T-helper 17 cell (primary cell): ENCODE data around the gene SERPINB12. TPM values are rescaled to one million over a fixed set of nuclear protein-coding genes. Genes with fewer than 3 reads are reported as not detected.

Source experiments
- ATAC-seq: fragments of 150-1000 bp; cut with Tn5 transposase; 2 replicates; pipeline ENCODE4 v1.10.0; 2021; ENCODE audit warnings: mild to moderate bottlenecking, moderate library complexity
- DNase-seq, 3 donors: peaks; one replicate each; pipeline versions ENCODE4 v3.0.0 to v3.0.0-alpha.2; 2020 to 2021
- H3K9me3 ChIP-seq: one replicate; pipeline ENCODE4 v1.7.0; 2013; ENCODE audit warnings: low read length, mild to moderate bottlenecking; ENCODE audit not compliant: control insufficient read depth, poor library complexity, severe bottlenecking
- H3K27ac Mint-ChIP-seq: one replicate; pipeline ENCODE4 v1.8.0; 2022; ENCODE audit warnings: mild to moderate bottlenecking, moderate library complexity, mixed read lengths
- H3K27me3 Mint-ChIP-seq: one replicate; pipeline ENCODE4 v1.8.0; 2022; ENCODE audit warnings: mixed read lengths
- H3K36me3 Mint-ChIP-seq: one replicate; pipeline ENCODE4 v1.8.0; 2022; ENCODE audit warnings: low read depth, mixed read lengths
- H3K4me1 Mint-ChIP-seq: one replicate; pipeline ENCODE4 v1.8.0; 2022; ENCODE audit warnings: mild to moderate bottlenecking, mixed read lengths
- H3K4me3 Mint-ChIP-seq: one replicate; pipeline ENCODE4 v1.8.0; 2022; ENCODE audit warnings: mild to moderate bottlenecking, moderate library complexity, mixed read lengths
- total RNA-seq, 4 donors: library from RNA in 2 of 4; stranded (reverse) in 2 of 4; gene quantifications; one replicate each; pipeline ENCODE4 v1.2.3 and lab custom pipeline; 2022 to 2026

The SERPINB12 gene
- total RNA-seq, 2 donors from 2014 or later: not detected

GRCh38 chr18:63527251-63527650, 14.9 kb upstream of the SERPINB12 start:
- ATAC-seq: no peak
- no peaks in the 10 kb centered on the region for H3K9me3 ChIP-seq
- Mint-ChIP-seq H3K27ac (no peak overlapping the region), H3K4me3 (no peak overlapping the region), H3K27me3 (peaks cover 38% of the 10 kb centered on the region), H3K4me1 (no peaks in the 10 kb centered on the region), H3K36me3 (peaks cover 3% of the 10 kb centered on the region)
- no peak for DNase-seq

DNA sequence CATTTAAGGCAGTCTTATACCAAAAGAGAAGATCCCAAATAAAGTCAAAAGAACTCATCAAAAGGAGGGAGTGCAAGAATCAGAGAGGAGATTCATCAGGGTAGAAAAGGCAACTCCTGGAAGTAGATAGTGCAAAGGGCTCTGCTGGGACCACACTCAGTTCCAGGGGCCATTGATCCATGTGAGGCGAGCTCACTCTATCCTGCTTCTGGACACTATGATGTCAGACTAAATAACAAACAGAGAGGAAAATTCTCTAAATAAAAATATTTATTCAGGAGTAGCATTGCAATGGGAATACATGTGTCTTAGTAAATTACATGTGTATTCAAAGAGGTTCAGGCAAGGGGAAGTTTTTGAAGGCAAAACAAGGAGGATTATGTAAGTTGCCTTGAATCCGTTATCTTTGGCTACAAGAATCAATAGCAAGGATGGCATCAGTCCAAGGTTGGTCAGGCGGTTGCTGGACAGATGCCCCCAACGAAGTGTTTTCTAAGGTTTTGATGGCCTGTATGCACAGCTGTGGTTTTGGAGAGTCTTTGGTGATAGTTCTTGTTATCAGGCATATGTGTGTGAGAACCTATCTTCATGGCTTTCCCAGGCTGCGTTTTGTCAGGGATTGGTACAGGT, 13.2 kb upstream of the SERPINB12 start:
- DNase-seq (no peak), ATAC-seq (no peak)
- Mint-ChIP-seq H3K4me1 (no peaks in the 10 kb centered on the region), H3K27me3 (peaks cover 38% of the 10 kb centered on the region), H3K4me3 (no peak overlapping the region), H3K36me3 (no peaks in the 10 kb centered on the region), H3K27ac (no peak overlapping the region)
- no peaks in the 10 kb centered on the region for H3K9me3 ChIP-seq

DNA sequence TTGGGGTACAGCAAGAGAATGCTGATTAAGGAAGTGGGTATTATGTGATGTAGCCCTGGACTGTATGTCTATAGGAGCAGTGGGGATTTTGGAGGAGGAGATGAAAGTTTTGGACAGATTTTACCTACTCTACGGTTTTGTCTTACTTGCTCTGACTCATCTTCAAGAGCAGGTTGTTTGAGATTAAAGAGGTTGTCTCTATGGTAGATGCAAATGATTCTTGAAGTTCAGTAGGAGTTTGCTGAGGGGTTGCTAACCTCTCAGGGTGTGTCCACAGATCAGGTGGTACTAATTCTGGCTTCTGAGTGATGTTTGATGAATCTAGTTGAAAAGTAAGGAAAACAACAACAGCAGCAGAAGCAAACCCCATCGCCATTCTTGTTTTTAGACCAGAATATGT, 9.7 kb upstream of the SERPINB12 start:
- Mint-ChIP-seq H3K27ac (no peak overlapping the region), H3K4me1 (peaks cover 3% of the 10 kb centered on the region), H3K4me3 (no peak overlapping the region), H3K27me3 (peaks cover 42% of the 10 kb centered on the region), H3K36me3 (no peaks in the 10 kb centered on the region)
- H3K9me3 ChIP-seq: no peaks in the 10 kb centered on the region
- ATAC-seq (no peak), DNase-seq (no peak)

DNA sequence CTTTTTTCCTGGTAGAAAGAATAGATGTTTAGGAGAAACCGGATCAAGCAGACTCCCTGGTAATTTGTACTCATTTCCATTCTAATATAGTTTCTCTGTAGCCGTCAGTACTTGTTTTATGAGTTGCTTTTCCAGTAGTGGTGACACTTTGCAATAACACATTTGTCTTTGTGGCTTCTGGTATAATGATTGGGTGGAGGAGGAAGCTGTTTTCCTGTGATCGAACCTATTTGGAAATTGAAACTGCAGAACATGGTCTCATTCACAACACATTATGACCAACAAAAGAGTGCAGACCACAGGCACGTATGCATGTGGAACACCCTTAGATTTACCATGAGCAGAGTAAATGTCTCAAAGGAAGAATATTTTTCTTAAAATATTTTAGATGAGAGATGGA, 7.6 kb upstream of the SERPINB12 start:
- ATAC-seq: no peak
- H3K27me3 Mint-ChIP-seq: peaks cover 40% of the 10 kb centered on the region
- no peak for DNase-seq
- no peak overlapping the region for H3K4me3 Mint-ChIP-seq
- no peaks in the 10 kb centered on the region for H3K9me3 ChIP-seq
- H3K27ac Mint-ChIP-seq: no peak overlapping the region
- H3K4me1 Mint-ChIP-seq: peaks cover 3% of the 10 kb centered on the region
- H3K36me3 Mint-ChIP-seq: no peaks in the 10 kb centered on the region

DNA sequence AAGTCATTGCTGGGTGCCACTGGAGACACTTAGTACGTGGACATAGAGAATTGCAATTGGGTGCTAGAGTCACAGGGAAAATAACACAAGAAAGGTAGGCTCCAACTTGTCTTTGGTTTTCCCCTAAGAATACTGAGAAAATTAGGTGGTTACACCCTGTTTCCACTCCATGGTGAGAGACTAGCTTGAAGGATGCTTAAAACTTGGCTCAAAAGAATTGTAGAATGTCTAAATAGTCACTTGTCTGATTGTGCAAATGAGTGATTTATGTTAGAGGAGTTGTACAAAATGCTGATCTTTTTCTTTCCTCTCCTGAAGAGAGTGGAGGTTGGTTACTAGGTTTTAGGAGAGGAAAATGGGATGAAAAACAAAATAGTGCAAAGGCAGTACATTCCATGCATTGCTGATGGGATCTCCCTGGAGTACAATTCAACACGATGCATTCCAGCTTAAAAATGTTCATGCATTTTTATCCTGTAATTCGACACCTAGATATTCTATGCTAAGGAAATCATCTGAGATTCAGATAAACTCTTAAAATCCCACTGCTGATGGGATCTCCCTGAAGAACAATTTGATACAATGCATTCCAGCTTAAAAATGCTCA, 2.2 kb upstream of the SERPINB12 start:
- Mint-ChIP-seq H3K4me1 (no peaks in the 10 kb centered on the region), H3K4me3 (no peak overlapping the region), H3K27me3 (peaks cover 43% of the 10 kb centered on the region), H3K36me3 (no peaks in the 10 kb centered on the region), H3K27ac (no peak overlapping the region)
- DNase-seq: no peak
- ATAC-seq: no peak
- no peaks in the 10 kb centered on the region for H3K9me3 ChIP-seq

- no peaks in the 10 kb centered on the region for H3K9me3 ChIP-seq
- no peak overlapping the region for H3K27ac Mint-ChIP-seq
- ATAC-seq (no peak), DNase-seq (no peak)
- H3K4me1 Mint-ChIP-seq: no peaks in the 10 kb centered on the region
- H3K4me3 Mint-ChIP-seq: no peak overlapping the region
- H3K36me3 Mint-ChIP-seq: no peaks in the 10 kb centered on the region
- peaks cover 45% of the 10 kb centered on the region for H3K27me3 Mint-ChIP-seq
These were observed 1.8 kb downstream of the SERPINB12 start for GRCh38 chr18:63544017-63544416.

- Mint-ChIP-seq H3K4me1 (no peaks in the 10 kb centered on the region), H3K4me3 (no peak overlapping the region), H3K27me3 (peaks cover 40% of the 10 kb centered on the region), H3K36me3 (no peaks in the 10 kb centered on the region), H3K27ac (no peak overlapping the region)
- no peak for DNase-seq
- no peak for ATAC-seq
- H3K9me3 ChIP-seq: no peaks in the 10 kb centered on the region
These were observed 2.8 kb downstream of the SERPINB12 start for GRCh38 chr18:63545000-63545399.

GRCh38 chr18:63550068-63550467, 7.9 kb downstream of the SERPINB12 start:
- H3K27me3 Mint-ChIP-seq: peaks cover 24% of the 10 kb centered on the region
- no peaks in the 10 kb centered on the region for H3K9me3 ChIP-seq
- no peaks in the 10 kb centered on the region for H3K4me1 Mint-ChIP-seq
- no peak for DNase-seq
- no peak overlapping the region for H3K4me3 Mint-ChIP-seq
- no peaks in the 10 kb centered on the region for H3K36me3 Mint-ChIP-seq
- H3K27ac Mint-ChIP-seq: no peak overlapping the region
- no peak for ATAC-seq

DNA sequence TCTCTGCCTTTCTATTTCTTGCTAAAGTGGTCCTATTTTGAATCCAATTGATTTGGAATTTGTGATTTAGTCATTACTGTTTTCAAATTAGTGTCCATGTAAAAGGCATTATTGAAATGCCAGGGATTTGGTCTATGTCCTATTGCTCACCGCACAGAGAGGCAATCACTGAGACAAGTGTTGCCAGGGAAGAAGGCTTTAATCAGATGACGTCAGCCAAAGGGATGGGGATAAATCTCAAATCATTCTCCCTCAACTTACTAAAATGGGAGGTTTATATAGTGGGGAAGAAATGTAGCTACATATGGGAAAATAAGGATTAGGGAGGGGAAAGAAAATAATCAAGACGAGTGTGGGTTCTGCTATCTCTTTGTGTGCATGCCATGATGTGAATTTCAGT, 9.6 kb downstream of the SERPINB12 start:
- no peaks in the 10 kb centered on the region for H3K9me3 ChIP-seq
- Mint-ChIP-seq H3K27me3 (peaks cover 22% of the 10 kb centered on the region), H3K4me3 (no peak overlapping the region), H3K36me3 (no peaks in the 10 kb centered on the region), H3K4me1 (no peaks in the 10 kb centered on the region), H3K27ac (no peak overlapping the region)
- no peak for ATAC-seq
- no peak for DNase-seq

- Mint-ChIP-seq H3K27ac (no peak overlapping the region), H3K4me1 (no peaks in the 10 kb centered on the region), H3K36me3 (no peaks in the 10 kb centered on the region), H3K4me3 (no peak overlapping the region), H3K27me3 (peaks cover 20% of the 10 kb centered on the region)
- DNase-seq (no peak), ATAC-seq (no peak)
- H3K9me3 ChIP-seq: no peaks in the 10 kb centered on the region
These were observed 10.4 kb downstream of the SERPINB12 start for GRCh38 chr18:63552581-63552980.

DNA sequence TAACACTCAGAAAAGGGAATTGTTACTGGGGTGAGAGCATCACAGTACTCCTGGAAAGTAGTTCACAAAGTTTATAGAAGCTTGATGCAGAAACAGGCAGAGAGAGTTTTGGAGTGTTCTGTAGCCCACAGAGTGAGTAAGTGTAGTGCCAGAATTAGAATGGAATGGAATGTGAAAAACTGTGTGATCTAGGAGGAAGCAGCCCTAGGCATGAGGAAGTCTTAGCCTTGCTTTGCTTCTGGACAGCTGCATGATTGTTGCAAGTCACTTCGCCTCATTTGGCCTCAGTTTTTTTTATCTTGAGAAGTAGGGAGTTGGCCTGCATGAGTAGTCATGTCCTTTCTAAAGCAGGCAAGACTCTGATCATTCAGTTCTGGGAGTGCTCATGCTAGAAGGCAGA, 10.9 kb downstream of the SERPINB12 start:
- no peaks in the 10 kb centered on the region for H3K9me3 ChIP-seq
- Mint-ChIP-seq H3K4me3 (no peak overlapping the region), H3K4me1 (no peaks in the 10 kb centered on the region), H3K27ac (no peak overlapping the region), H3K27me3 (peaks cover 15% of the 10 kb centered on the region), H3K36me3 (no peaks in the 10 kb centered on the region)
- no peak for ATAC-seq
- no peak for DNase-seq

DNA sequence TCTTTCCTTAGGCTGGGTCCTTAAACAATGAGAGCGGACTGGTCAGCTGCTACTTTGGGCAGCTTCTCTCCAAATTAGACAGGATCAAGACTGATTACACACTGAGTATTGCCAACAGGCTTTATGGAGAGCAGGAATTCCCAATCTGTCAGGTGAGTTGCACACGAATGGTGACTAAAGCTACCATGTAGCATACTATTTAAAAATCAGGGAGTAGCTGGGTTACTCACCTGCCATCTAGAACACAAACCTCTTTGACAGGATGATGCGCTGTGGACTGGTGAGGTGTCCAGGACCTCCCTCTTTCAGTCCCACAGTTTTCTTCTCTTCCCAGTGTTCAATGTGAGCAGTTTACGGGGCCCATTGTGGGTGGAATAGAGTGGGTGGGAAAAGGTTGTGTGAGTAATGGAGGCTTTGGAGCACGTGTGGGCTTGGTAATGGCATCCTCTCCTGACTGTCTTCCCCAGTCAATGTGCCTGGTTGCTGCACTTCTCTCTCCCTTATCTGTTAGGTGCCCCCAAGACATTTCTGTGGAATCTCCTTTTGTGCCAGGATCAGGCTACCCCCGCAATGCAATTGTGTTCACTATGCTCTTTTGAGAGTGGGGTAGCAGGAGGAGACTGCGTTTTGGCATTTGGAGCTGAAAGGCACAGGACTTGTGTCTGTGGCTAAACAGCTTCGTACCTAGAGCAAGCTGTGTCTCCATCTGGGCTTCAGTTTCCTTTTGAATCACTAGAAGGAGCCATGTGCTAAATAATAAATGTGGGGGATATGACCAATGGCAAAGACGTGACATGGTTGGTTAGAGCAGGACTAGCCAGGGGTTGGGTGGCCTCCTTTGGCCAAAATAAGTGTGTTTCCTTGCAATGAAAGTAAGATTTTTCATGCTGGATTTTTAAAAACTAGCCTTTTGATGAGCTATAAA, 17.7 kb downstream of the SERPINB12 start:
- no peaks in the 10 kb centered on the region for H3K9me3 ChIP-seq
- DNase-seq: no peak
- Mint-ChIP-seq H3K4me1 (no peaks in the 10 kb centered on the region), H3K4me3 (no peak overlapping the region), H3K27ac (no peak overlapping the region), H3K27me3 (peaks cover 21% of the 10 kb centered on the region), H3K36me3 (no peaks in the 10 kb centered on the region)
- no peak for ATAC-seq

- no peak for ATAC-seq
- H3K27ac Mint-ChIP-seq: no peak overlapping the region
- no peaks in the 10 kb centered on the region for H3K9me3 ChIP-seq
These were observed 20.1 kb downstream of the SERPINB12 start for GRCh38 chr18:63562284-63562683.

More at GRCh38 chr18:63562284-63562683, 20.1 kb downstream of the SERPINB12 start:
- no peak for DNase-seq
- Mint-ChIP-seq H3K36me3 (no peaks in the 10 kb centered on the region), H3K4me1 (no peaks in the 10 kb centered on the region), H3K4me3 (no peak overlapping the region), H3K27me3 (peaks cover 39% of the 10 kb centered on the region)
